Heart left ventricle (tissue), 13 donors: ENCODE results near the gene CCL8.

Experiments used
- POLR2A ChIP-seq, 2 donors: fragments of 450-650 bp; IDR thresholded peaks; one replicate each; pipeline ENCODE4 v1.6.1; 2017; ENCODE audit warnings: antibody characterized with exemption in 2 of 2, mild to moderate bottlenecking in 2 of 2, moderate library complexity in 2 of 2
- TF ChIP-seq, protein P1 (sequence below), 12 donors: fragments of 200-600 bp; sonication (generic) in 4 of 12; IDR thresholded peaks; one replicate each; pipeline versions ENCODE4 v1.5.0 to v1.8.0; 2018 to 2022; ENCODE audit warnings: antibody characterized with exemption in 12 of 12, mild to moderate bottlenecking in 5 of 12
- donor health status: ischemic (EF 13 %, LVEDD 7.1; RV severe dilation, severe dysfunction).
- donor health status: DM: no; HTN: yes; CAD: no.
- donor health status: DM: no; HTN: no; CAD: no.
- donor health status: ischemic (EF 25% LVEDD 6.9; RV normal size, moderate dysfunction).
- donor health status: ischemic (EF 25% LVEDD 5.7; RV mildly dilated, moderate dysfunction).
- donor health status: ischemic (EF 35%, LVEDD 5.7; RV mildly dilated, moderate dysfunction).
- donor health status: nonischemic (EF 11% LVEDD 7.7; RV severe dilation, severe dysfunction).
- donor health status: DM: yes; HTN: yes; CAD: no.
- donor health status: PGD.
- donor health status: ischemic (EF 29% LVEDD 5.4; RV normal size, mild dysfunction).
- donor health status: nonischemic (EF 23%, LVEDD 6.1; RV moderate dilation, normal function).

DNA sequence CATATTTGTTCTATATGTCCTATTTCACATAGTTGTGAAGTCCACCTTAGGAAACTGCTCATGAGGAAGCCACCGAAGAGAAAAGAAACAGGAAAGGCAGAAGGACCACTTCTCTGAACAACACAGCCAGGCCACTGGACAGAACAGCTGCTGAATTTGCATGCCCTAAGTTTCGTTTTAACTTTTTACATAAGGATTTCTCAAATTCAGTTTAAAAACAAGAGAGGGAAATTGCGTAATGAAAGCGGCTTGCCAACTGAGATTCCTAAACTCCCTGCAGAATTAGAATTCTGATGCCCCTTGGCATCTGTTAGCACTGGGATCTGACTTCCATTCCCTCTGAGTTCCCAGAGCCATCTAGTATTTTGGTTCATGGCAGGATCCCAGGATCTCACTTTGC is 5.0 kb upstream of the CCL8 start:
- TF ChIP-seq, protein P1, sequence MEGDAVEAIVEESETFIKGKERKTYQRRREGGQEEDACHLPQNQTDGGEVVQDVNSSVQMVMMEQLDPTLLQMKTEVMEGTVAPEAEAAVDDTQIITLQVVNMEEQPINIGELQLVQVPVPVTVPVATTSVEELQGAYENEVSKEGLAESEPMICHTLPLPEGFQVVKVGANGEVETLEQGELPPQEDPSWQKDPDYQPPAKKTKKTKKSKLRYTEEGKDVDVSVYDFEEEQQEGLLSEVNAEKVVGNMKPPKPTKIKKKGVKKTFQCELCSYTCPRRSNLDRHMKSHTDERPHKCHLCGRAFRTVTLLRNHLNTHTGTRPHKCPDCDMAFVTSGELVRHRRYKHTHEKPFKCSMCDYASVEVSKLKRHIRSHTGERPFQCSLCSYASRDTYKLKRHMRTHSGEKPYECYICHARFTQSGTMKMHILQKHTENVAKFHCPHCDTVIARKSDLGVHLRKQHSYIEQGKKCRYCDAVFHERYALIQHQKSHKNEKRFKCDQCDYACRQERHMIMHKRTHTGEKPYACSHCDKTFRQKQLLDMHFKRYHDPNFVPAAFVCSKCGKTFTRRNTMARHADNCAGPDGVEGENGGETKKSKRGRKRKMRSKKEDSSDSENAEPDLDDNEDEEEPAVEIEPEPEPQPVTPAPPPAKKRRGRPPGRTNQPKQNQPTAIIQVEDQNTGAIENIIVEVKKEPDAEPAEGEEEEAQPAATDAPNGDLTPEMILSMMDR (IDR thresholded peaks at IDR 0.05) = no peak
- no peak for TF ChIP-seq POLR2A (IDR thresholded peaks at IDR 0.05)
